ENCODE results near the gene CCDC78. TPM values are rescaled to one million over a fixed set of nuclear protein-coding genes. Genes with fewer than 3 reads are reported as not detected.

CCDC78 gene
- total and polyA plus RNA-seq, 2 of the 13 experiments (the other 11 are each of a cell fraction or from before 2014, with no cell fraction given) = 0.53 to 1.5 TPM

DNA sequence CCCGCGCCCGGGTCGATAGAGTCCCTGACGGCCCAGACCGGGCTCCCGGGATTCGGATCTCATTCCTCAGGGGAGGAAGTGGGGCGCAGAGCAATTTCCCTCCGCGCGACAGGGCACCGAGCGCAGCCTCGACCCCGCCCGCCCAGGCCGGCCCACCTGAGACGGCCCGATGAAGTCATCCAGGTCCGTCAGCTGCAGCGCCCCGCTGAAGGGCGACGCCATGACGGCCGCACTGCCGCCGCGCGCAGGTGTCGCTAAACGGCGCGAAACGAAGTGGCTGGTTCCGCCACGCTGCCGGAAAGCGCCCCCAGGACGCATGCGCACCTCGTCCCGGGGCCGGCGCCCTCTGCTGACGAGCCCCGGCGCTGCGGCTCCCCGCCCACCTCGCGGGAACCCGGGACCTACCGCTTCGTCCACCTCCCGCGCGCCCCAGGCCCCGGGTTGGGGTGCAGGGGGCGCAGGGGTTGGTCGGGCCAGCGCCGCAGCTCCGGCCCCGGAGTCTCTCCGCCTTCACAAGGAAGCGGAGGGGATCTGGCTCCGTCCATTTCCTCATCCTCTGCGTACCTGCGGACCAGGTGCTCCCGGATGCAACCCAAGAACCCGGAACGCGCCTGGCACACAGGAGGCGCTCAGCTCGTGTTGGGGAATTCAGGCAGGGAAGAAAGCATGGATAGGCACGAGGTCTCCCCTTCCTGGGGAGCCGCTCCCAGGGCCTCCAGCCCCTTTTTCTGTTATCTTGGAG lies 14.7 kb upstream of the CCDC78 start, which contains the start of gene CIAO3 (continued):
- TF ChIP-seq, protein P1, sequence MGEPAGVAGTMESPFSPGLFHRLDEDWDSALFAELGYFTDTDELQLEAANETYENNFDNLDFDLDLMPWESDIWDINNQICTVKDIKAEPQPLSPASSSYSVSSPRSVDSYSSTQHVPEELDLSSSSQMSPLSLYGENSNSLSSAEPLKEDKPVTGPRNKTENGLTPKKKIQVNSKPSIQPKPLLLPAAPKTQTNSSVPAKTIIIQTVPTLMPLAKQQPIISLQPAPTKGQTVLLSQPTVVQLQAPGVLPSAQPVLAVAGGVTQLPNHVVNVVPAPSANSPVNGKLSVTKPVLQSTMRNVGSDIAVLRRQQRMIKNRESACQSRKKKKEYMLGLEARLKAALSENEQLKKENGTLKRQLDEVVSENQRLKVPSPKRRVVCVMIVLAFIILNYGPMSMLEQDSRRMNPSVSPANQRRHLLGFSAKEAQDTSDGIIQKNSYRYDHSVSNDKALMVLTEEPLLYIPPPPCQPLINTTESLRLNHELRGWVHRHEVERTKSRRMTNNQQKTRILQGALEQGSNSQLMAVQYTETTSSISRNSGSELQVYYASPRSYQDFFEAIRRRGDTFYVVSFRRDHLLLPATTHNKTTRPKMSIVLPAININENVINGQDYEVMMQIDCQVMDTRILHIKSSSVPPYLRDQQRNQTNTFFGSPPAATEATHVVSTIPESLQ (CRISPR knock-in tag; conservative IDR thresholded peaks at IDR 0.05) = 0 out of 2 replicates have a peak, but pooled peaks have one; percentile 76
- TF ChIP-seq ZNF121 (CRISPR knock-in tag; IDR thresholded peaks at IDR 0.05) (no peak; the same call in 1 of the 2 replicates), ZNF7 (CRISPR knock-in tag; IDR thresholded peaks at IDR 0.05) (no peak), TP53 (CRISPR knock-in tag; conservative IDR thresholded peaks at IDR 0.05) (no peak), GATA4 (IDR thresholded peaks at IDR 0.05; ENCODE audit: borderline replicate concordance, low read depth) (peak; percentile 49; the same call in 1 of the 2 replicates), TBP (CRISPR knock-in tag; IDR thresholded peaks at IDR 0.05) (no peak), FOXM1 (CRISPR knock-in tag; IDR thresholded peaks at IDR 0.05) (no peak), ZNF460 (CRISPR knock-in tag; IDR thresholded peaks at IDR 0.05; ENCODE audit: borderline replicate concordance) (no peak; the same call in 1 of the 2 replicates), ELF1 (CRISPR knock-in tag; IDR thresholded peaks at IDR 0.05) (peak; percentile 98), ZNF557 (CRISPR knock-in tag; IDR thresholded peaks at IDR 0.05) (no peak), JUN (CRISPR knock-in tag; IDR thresholded peaks at IDR 0.05) (peak; percentile 76), PHF5A (CRISPR knock-in tag; IDR thresholded peaks at IDR 0.05; ENCODE audit: low read depth, unreplicated experiment) (peak; percentile 67), CBX1 (IDR thresholded peaks at IDR 0.05; ENCODE audit: low read depth) (peak; percentile 67), GZF1 (CRISPR knock-in tag; IDR thresholded peaks at IDR 0.05) (peak; percentile 54; the same call in 1 of the 2 replicates), MBNL3 (CRISPR knock-in tag; conservative IDR thresholded peaks at IDR 0.05) (no peak), ZBTB20 (CRISPR knock-in tag; IDR thresholded peaks at IDR 0.05; ENCODE audit: borderline replicate concordance, low read depth) (peak; percentile 43; the same call in 1 of the 2 replicates), ZNF484 (CRISPR knock-in tag; IDR thresholded peaks at IDR 0.05; ENCODE audit: borderline replicate concordance, low read depth) (no peak), ZNF205 (CRISPR knock-in tag; IDR thresholded peaks at IDR 0.05) (0 out of 2 replicates have a peak, but pooled peaks have one; percentile 52), JARID2 (CRISPR knock-in tag; IDR thresholded peaks at IDR 0.05; ENCODE audit: insufficient replicate concordance) (peak; percentile 28), ZNF589 (CRISPR knock-in tag; conservative IDR thresholded peaks at IDR 0.05) (no peak), ZNF841 (CRISPR knock-in tag; IDR thresholded peaks at IDR 0.05; ENCODE audit: borderline replicate concordance) (peak; percentile 58; the same call in 1 of the 2 replicates), HHEX (CRISPR knock-in tag; IDR thresholded peaks at IDR 0.05) (no peak), RCOR2 (CRISPR knock-in tag; IDR thresholded peaks at IDR 0.05) (no peak)
- TF ChIP-seq, protein P2, sequence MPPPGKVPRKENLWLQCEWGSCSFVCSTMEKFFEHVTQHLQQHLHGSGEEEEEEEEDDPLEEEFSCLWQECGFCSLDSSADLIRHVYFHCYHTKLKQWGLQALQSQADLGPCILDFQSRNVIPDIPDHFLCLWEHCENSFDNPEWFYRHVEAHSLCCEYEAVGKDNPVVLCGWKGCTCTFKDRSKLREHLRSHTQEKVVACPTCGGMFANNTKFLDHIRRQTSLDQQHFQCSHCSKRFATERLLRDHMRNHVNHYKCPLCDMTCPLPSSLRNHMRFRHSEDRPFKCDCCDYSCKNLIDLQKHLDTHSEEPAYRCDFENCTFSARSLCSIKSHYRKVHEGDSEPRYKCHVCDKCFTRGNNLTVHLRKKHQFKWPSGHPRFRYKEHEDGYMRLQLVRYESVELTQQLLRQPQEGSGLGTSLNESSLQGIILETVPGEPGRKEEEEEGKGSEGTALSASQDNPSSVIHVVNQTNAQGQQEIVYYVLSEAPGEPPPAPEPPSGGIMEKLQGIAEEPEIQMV (CRISPR knock-in tag; IDR thresholded peaks at IDR 0.05; ENCODE audit: low read depth) = no peak
- TF ChIP-seq, protein P3, sequence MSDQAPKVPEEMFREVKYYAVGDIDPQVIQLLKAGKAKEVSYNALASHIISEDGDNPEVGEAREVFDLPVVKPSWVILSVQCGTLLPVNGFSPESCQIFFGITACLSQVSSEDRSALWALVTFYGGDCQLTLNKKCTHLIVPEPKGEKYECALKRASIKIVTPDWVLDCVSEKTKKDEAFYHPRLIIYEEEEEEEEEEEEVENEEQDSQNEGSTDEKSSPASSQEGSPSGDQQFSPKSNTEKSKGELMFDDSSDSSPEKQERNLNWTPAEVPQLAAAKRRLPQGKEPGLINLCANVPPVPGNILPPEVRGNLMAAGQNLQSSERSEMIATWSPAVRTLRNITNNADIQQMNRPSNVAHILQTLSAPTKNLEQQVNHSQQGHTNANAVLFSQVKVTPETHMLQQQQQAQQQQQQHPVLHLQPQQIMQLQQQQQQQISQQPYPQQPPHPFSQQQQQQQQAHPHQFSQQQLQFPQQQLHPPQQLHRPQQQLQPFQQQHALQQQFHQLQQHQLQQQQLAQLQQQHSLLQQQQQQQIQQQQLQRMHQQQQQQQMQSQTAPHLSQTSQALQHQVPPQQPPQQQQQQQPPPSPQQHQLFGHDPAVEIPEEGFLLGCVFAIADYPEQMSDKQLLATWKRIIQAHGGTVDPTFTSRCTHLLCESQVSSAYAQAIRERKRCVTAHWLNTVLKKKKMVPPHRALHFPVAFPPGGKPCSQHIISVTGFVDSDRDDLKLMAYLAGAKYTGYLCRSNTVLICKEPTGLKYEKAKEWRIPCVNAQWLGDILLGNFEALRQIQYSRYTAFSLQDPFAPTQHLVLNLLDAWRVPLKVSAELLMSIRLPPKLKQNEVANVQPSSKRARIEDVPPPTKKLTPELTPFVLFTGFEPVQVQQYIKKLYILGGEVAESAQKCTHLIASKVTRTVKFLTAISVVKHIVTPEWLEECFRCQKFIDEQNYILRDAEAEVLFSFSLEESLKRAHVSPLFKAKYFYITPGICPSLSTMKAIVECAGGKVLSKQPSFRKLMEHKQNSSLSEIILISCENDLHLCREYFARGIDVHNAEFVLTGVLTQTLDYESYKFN (CRISPR knock-in tag; conservative IDR thresholded peaks at IDR 0.05) = peak; percentile 32; the same call in 1 of the 2 replicates
